ENCODE results near the gene ZNF785. TPM values are rescaled to one million over a fixed set of nuclear protein-coding genes. Genes with fewer than 3 reads are reported as not detected.

The ZNF785 gene
- polyA plus RNA-seq, 1 donor (not counting 4 experiments of a cell fraction or from before 2014, with no cell fraction given), result 3.4 TPM

GRCh38 chr16:30556125-30556473 lies 29.4 kb downstream of the ZNF785 start:
- H3K36me3 ChIP-seq (ENCODE audit: control insufficient read depth in 2 of 2, extremely low read depth in 1 of 2, insufficient read depth in 2 of 2, low read length in 2 of 2), result peaks cover 0 to 8% of the 10 kb centered on the region in 2 experiments
- peaks cover 7% of the 10 kb centered on the region for H3K4me1 ChIP-seq (ENCODE audit: control insufficient read depth, extremely low read depth, insufficient read depth, low read length)
- H2AFZ ChIP-seq (ENCODE audit: control insufficient read depth, low read length), result no peak overlapping the region
- no peaks in the 10 kb centered on the region for H3K9me1 ChIP-seq (ENCODE audit: control insufficient read depth, extremely low read depth, insufficient read depth, low read length)
- no peak overlapping the region for H3K27ac ChIP-seq (ENCODE audit: control insufficient read depth, insufficient read depth, low read length)
- no peaks in the 10 kb centered on the region for H3K9me3 ChIP-seq (ENCODE audit: control insufficient read depth, low read depth, low read length)
- H3K4me2 ChIP-seq (ENCODE audit: control insufficient read depth, extremely low read depth, insufficient read depth, low read depth, low read length), result no peak overlapping the region
- no peaks in the 10 kb centered on the region for H4K20me1 ChIP-seq (ENCODE audit: control insufficient read depth, extremely low read depth, insufficient read depth, low read length)
- no peak overlapping the region for H3K4me3 ChIP-seq (ENCODE audit: control insufficient read depth in 2 of 3, extremely low read depth in 1 of 3, insufficient read depth in 2 of 3, low read depth in 1 of 3, low read length in 3 of 3)
- H3K79me2 ChIP-seq (ENCODE audit: control insufficient read depth, insufficient read depth, low read length), result peaks cover 18% of the 10 kb centered on the region
- no peak for DNase-seq (ENCODE audit: low read depth, low spot score)
- dilution Hi-C loops (cut with MboI; ENCODE audit: extremely low pct_ligation_motif_present, low sequenced_read_pairs), result no loop called here
- FAIRE-seq, result no peak
- H3K9ac ChIP-seq (ENCODE audit: control insufficient read depth, extremely low read depth, insufficient read depth, low read length), result no peak overlapping the region
- no peak for TF ChIP-seq CTCF (optimal IDR thresholded peaks at IDR 0.05 in 1 of 3, IDR thresholded peaks at IDR 0.05 in 1 of 3, conservative IDR thresholded peaks at IDR 0.05 in 1 of 3; ENCODE audit: extremely low read depth in 1 of 3, insufficient read depth in 2 of 3, low read length in 3 of 3)
- TF ChIP-seq EZH2 (IDR thresholded peaks at IDR 0.05; ENCODE audit: low read length), result no peak
- H3K27me3 ChIP-seq (ENCODE audit: control insufficient read depth, extremely low read depth, insufficient read depth, low read length), result no peaks in the 10 kb centered on the region

- DNase-seq (ENCODE audit: low read depth, low spot score), result no peak
- Histone ChIP-seq H3K4me2 (ENCODE audit: control insufficient read depth, extremely low read depth, insufficient read depth, low read depth, low read length) (no peak overlapping the region), H3K27me3 (ENCODE audit: control insufficient read depth, extremely low read depth, insufficient read depth, low read length) (no peaks in the 10 kb centered on the region), H3K27ac (ENCODE audit: control insufficient read depth, insufficient read depth, low read length) (no peak overlapping the region), H3K9ac (ENCODE audit: control insufficient read depth, extremely low read depth, insufficient read depth, low read length) (no peak overlapping the region), H3K9me1 (ENCODE audit: control insufficient read depth, extremely low read depth, insufficient read depth, low read length) (no peaks in the 10 kb centered on the region), H3K4me3 (ENCODE audit: control insufficient read depth in 2 of 3, extremely low read depth in 1 of 3, insufficient read depth in 2 of 3, low read depth in 1 of 3, low read length in 3 of 3) (no peak overlapping the region), H3K79me2 (ENCODE audit: control insufficient read depth, insufficient read depth, low read length) (peaks cover 18% of the 10 kb centered on the region), H3K36me3 (ENCODE audit: control insufficient read depth in 2 of 2, extremely low read depth in 1 of 2, insufficient read depth in 2 of 2, low read length in 2 of 2) (peaks cover 0 to 8% of the 10 kb centered on the region in 2 experiments), H3K9me3 (ENCODE audit: control insufficient read depth, low read depth, low read length) (no peaks in the 10 kb centered on the region), H4K20me1 (ENCODE audit: control insufficient read depth, extremely low read depth, insufficient read depth, low read length) (no peaks in the 10 kb centered on the region), H3K4me1 (ENCODE audit: control insufficient read depth, extremely low read depth, insufficient read depth, low read length) (peaks cover 5% of the 10 kb centered on the region), H2AFZ (ENCODE audit: control insufficient read depth, low read length) (no peak overlapping the region)
- no peak for TF ChIP-seq EZH2 (IDR thresholded peaks at IDR 0.05; ENCODE audit: low read length)
- no peak for TF ChIP-seq CTCF (optimal IDR thresholded peaks at IDR 0.05 in 1 of 3, IDR thresholded peaks at IDR 0.05 in 1 of 3, conservative IDR thresholded peaks at IDR 0.05 in 1 of 3; ENCODE audit: extremely low read depth in 1 of 3, insufficient read depth in 2 of 3, low read length in 3 of 3)
- dilution Hi-C loops (cut with MboI; ENCODE audit: extremely low pct_ligation_motif_present, low sequenced_read_pairs), result no loop called here
- FAIRE-seq, result no peak
Measured at GRCh38 chr16:30555315-30556124, 30.0 kb downstream of the ZNF785 start.
